WTC11 (cell line): Measurements from ENCODE around the gene ZFP62. TPM values are rescaled to one million over a fixed set of nuclear protein-coding genes. Genes with fewer than 3 reads are reported as not detected.

ENCODE experiments used
- ATAC-seq: fragments of 200-7000 bp; cut with Tn5 transposase; 2 replicates; pipeline ENCODE4 v1.10.0; 2021; ENCODE audit warnings: mild to moderate bottlenecking, moderate library complexity
- CTCF ChIA-PET: fragments of 300-600 bp; sonication (Branson Sonifier 250); formaldehyde crosslinking; loops from one replicate; lab custom pipeline; 2021; ENCODE audit warnings: antibody characterized with exemption; lab: Charles Lee
- POLR2A ChIA-PET: fragments of 350-600 bp; sonication (Branson Sonifier 250); formaldehyde crosslinking; loops from one replicate; lab custom pipeline; 2021; ENCODE audit warnings: antibody characterized with exemption; lab: Charles Lee
- DNase-seq: peaks from one replicate; pipeline ENCODE4 v3.0.0; 2021; ENCODE audit warnings: low spot score
- H3K27ac Mint-ChIP-seq: 2 replicates; pipeline ENCODE4 v1.8.0; 2021; ENCODE audit warnings: mixed read lengths
- H3K27me3 Mint-ChIP-seq: 2 replicates; pipeline ENCODE4 v1.8.0; 2021; ENCODE audit warnings: low read depth, mild to moderate bottlenecking, moderate library complexity, mixed read lengths
- H3K36me3 Mint-ChIP-seq: 2 replicates; pipeline ENCODE4 v1.8.0; 2021; ENCODE audit warnings: mixed read lengths
- H3K4me1 Mint-ChIP-seq: 2 replicates; pipeline ENCODE4 v1.8.0; 2022; ENCODE audit warnings: mixed read lengths
- H3K4me3 Mint-ChIP-seq: 2 replicates; pipeline ENCODE4 v1.8.0; 2021; ENCODE audit warnings: mild to moderate bottlenecking, moderate library complexity, mixed read lengths
- H3K9me3 Mint-ChIP-seq: 2 replicates; pipeline ENCODE4 v1.8.0; 2021; ENCODE audit warnings: mixed read lengths
- CBFB ChIP-seq: sonication (generic); formaldehyde crosslinking; IDR thresholded peaks from 2 replicates; pipeline ENCODE4 v1.8.1; 2022; ENCODE audit warnings: mild to moderate bottlenecking, low read depth, missing genetic modification reagents
- CREM ChIP-seq: sonication (generic); formaldehyde crosslinking; IDR thresholded peaks from 2 replicates; pipeline ENCODE4 v1.8.1; 2022; ENCODE audit warnings: mild to moderate bottlenecking, missing genetic modification reagents, moderate library complexity
- ELF4 ChIP-seq: sonication (generic); formaldehyde crosslinking; IDR thresholded peaks from 2 replicates; pipeline ENCODE4 v1.8.1; 2022; ENCODE audit warnings: low read depth, mild to moderate bottlenecking, moderate library complexity, missing genetic modification reagents
- HMGA2 ChIP-seq: fragments of 250-450 bp; sonication (Bioruptor Pico); IDR thresholded peaks from 2 replicates; pipeline ENCODE4 v1.4.0; 2021; ENCODE audit warnings: mild to moderate bottlenecking, moderate library complexity
- KAT7 ChIP-seq: sonication (generic); formaldehyde crosslinking; IDR thresholded peaks from 2 replicates; pipeline ENCODE4 v1.8.1; 2023; ENCODE audit warnings: missing genetic modification reagents, mild to moderate bottlenecking, borderline replicate concordance
- USF1 ChIP-seq: sonication (generic); formaldehyde crosslinking; IDR thresholded peaks from 2 replicates; pipeline ENCODE4 v1.8.0; 2022; ENCODE audit warnings: mild to moderate bottlenecking, missing genetic modification reagents
- ZMAT4 ChIP-seq: fragments of 250-450 bp; sonication (Bioruptor Pico); IDR thresholded peaks from 2 replicates; pipeline ENCODE4 v1.9.0; 2021; ENCODE audit warnings: mild to moderate bottlenecking
- ZNF138 ChIP-seq: sonication (generic); formaldehyde crosslinking; conservative IDR thresholded peaks from 2 replicates; pipeline ENCODE4 v1.8.1; 2022; ENCODE audit warnings: mild to moderate bottlenecking, moderate library complexity, missing genetic modification reagents
- ZNF263 ChIP-seq: sonication (generic); formaldehyde crosslinking; IDR thresholded peaks from 2 replicates; pipeline ENCODE4 v1.8.1; 2022; ENCODE audit warnings: low read depth, mild to moderate bottlenecking, moderate library complexity, missing genetic modification reagents
- ZNF532 ChIP-seq: fragments of 250-450 bp; sonication (Bioruptor Pico); IDR thresholded peaks from 2 replicates; pipeline ENCODE4 v1.9.0; 2021; ENCODE audit warnings: mild to moderate bottlenecking, borderline replicate concordance
- total RNA-seq: library from RNA; stranded (reverse); gene quantifications from 3 replicates; pipeline ENCODE4 v1.2.3, GENCODE V29; 2021
- TF ChIP-seq, protein P1 (sequence below): sonication (generic); formaldehyde crosslinking; IDR thresholded peaks from 2 replicates; pipeline ENCODE4 v1.8.1; 2023; ENCODE audit warnings: mild to moderate bottlenecking, missing genetic modification reagents, borderline replicate concordance
- TF ChIP-seq, protein P2 (sequence below): sonication (generic); formaldehyde crosslinking; IDR thresholded peaks from 2 replicates; pipeline ENCODE4 v1.8.0; 2022; ENCODE audit warnings: mild to moderate bottlenecking, missing genetic modification reagents
- TF ChIP-seq, protein P3 (sequence below): sonication (generic); formaldehyde crosslinking; IDR thresholded peaks from 2 replicates; pipeline ENCODE4 v1.8.0; 2023; ENCODE audit warnings: missing genetic modification reagents
- TF ChIP-seq, protein P4 (sequence below): sonication (generic); formaldehyde crosslinking; conservative IDR thresholded peaks from 2 replicates; pipeline ENCODE4 v1.8.1; 2023; ENCODE audit warnings: mild to moderate bottlenecking, low read depth, missing genetic modification reagents, moderate library complexity

ZFP62 gene
- total RNA-seq, 1 experiment from 2014 or later = 41.2 TPM

DNA sequence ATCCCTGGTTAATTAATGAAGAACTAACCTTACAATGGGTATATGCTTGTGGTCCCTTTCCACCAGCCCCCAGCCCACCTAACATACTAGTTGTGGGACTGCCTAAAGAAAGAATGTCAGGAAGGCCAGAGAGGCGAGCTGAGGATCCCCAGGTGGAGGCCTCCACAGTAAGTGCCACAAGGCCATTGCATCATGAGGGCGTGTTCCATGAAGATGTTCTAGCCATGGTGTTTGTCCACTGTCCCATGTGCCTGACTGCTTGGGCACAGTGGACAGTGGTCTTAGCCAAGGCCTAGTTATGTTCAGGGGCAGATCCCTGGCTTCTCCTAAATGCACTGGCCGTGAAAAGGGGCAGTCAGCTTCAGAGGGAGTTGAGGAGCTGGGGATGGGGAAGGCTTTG lies 21.1 kb downstream of the ZFP62 start:
- ATAC-seq (no peak), DNase-seq (no peak)
- ChIA-PET POLR2A (no interaction called here), CTCF (interaction anchor here (1.2 kb wide), 1 partner anchor 29 kb away, joined by 3 read pairs; no protein-coding TSS in a partner anchor)
- H3K4me1 Mint-ChIP-seq = peaks cover 10% of the 10 kb centered on the region
- H3K27ac Mint-ChIP-seq = no peak overlapping the region
- H3K9me3 Mint-ChIP-seq = peaks cover 31% of the 10 kb centered on the region
- no peak overlapping the region for H3K4me3 Mint-ChIP-seq
- H3K27me3 Mint-ChIP-seq = peaks cover 21% of the 10 kb centered on the region
- H3K36me3 Mint-ChIP-seq = peaks cover 21% of the 10 kb centered on the region
- TF ChIP-seq HMGA2 (CRISPR knock-in tag) (no peak), KAT7 (no peak), CBFB (no peak), ZNF263 (CRISPR knock-in tag) (no peak), CREM (CRISPR knock-in tag) (no peak), ZMAT4 (CRISPR knock-in tag) (no peak), ZNF138 (CRISPR knock-in tag) (no peak), ELF4 (CRISPR knock-in tag) (no peak), ZNF532 (CRISPR knock-in tag) (no peak), USF1 (CRISPR knock-in tag) (no peak)
- TF ChIP-seq, protein P1, sequence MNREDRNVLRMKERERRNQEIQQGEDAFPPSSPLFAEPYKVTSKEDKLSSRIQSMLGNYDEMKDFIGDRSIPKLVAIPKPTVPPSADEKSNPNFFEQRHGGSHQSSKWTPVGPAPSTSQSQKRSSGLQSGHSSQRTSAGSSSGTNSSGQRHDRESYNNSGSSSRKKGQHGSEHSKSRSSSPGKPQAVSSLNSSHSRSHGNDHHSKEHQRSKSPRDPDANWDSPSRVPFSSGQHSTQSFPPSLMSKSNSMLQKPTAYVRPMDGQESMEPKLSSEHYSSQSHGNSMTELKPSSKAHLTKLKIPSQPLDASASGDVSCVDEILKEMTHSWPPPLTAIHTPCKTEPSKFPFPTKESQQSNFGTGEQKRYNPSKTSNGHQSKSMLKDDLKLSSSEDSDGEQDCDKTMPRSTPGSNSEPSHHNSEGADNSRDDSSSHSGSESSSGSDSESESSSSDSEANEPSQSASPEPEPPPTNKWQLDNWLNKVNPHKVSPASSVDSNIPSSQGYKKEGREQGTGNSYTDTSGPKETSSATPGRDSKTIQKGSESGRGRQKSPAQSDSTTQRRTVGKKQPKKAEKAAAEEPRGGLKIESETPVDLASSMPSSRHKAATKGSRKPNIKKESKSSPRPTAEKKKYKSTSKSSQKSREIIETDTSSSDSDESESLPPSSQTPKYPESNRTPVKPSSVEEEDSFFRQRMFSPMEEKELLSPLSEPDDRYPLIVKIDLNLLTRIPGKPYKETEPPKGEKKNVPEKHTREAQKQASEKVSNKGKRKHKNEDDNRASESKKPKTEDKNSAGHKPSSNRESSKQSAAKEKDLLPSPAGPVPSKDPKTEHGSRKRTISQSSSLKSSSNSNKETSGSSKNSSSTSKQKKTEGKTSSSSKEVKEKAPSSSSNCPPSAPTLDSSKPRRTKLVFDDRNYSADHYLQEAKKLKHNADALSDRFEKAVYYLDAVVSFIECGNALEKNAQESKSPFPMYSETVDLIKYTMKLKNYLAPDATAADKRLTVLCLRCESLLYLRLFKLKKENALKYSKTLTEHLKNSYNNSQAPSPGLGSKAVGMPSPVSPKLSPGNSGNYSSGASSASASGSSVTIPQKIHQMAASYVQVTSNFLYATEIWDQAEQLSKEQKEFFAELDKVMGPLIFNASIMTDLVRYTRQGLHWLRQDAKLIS (CRISPR knock-in tag) = no peak
- TF ChIP-seq, protein P2, sequence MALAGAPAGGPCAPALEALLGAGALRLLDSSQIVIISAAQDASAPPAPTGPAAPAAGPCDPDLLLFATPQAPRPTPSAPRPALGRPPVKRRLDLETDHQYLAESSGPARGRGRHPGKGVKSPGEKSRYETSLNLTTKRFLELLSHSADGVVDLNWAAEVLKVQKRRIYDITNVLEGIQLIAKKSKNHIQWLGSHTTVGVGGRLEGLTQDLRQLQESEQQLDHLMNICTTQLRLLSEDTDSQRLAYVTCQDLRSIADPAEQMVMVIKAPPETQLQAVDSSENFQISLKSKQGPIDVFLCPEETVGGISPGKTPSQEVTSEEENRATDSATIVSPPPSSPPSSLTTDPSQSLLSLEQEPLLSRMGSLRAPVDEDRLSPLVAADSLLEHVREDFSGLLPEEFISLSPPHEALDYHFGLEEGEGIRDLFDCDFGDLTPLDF = no peak
- TF ChIP-seq, protein P3, sequence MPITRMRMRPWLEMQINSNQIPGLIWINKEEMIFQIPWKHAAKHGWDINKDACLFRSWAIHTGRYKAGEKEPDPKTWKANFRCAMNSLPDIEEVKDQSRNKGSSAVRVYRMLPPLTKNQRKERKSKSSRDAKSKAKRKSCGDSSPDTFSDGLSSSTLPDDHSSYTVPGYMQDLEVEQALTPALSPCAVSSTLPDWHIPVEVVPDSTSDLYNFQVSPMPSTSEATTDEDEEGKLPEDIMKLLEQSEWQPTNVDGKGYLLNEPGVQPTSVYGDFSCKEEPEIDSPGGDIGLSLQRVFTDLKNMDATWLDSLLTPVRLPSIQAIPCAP = no peak
- TF ChIP-seq, protein P4, sequence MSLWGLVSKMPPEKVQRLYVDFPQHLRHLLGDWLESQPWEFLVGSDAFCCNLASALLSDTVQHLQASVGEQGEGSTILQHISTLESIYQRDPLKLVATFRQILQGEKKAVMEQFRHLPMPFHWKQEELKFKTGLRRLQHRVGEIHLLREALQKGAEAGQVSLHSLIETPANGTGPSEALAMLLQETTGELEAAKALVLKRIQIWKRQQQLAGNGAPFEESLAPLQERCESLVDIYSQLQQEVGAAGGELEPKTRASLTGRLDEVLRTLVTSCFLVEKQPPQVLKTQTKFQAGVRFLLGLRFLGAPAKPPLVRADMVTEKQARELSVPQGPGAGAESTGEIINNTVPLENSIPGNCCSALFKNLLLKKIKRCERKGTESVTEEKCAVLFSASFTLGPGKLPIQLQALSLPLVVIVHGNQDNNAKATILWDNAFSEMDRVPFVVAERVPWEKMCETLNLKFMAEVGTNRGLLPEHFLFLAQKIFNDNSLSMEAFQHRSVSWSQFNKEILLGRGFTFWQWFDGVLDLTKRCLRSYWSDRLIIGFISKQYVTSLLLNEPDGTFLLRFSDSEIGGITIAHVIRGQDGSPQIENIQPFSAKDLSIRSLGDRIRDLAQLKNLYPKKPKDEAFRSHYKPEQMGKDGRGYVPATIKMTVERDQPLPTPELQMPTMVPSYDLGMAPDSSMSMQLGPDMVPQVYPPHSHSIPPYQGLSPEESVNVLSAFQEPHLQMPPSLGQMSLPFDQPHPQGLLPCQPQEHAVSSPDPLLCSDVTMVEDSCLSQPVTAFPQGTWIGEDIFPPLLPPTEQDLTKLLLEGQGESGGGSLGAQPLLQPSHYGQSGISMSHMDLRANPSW (CRISPR knock-in tag) = no peak
